Bronchial epithelial cell (primary cell): ENCODE results near the gene ZBTB16. TPM values are rescaled to one million over a fixed set of nuclear protein-coding genes. Genes with fewer than 3 reads are reported as not detected.
"Not testable (repeated sequence)": the region's sequence is repeated elsewhere in the genome, so short reads cannot be mapped to it uniquely, and the experiment has no call there.

Source experiments
- DNase-seq: peaks from one replicate; pipeline ENCODE4 v3.0.0-alpha.2; 2010; ENCODE audit warnings: low read depth
- FAIRE-seq: peaks from 2 replicates; lab custom pipeline; 2011; peaks lifted over from hg19 to GRCh38; lab: Jason Lieb, UNC
- H3K27me3 ChIP-seq: 2 replicates; pipeline ENCODE4 v1.5.1; 2011; ENCODE audit warnings: low read length; ENCODE audit not compliant: control insufficient read depth, insufficient read depth
- H3K36me3 ChIP-seq: 2 replicates; pipeline ENCODE4 v1.5.1; 2011; ENCODE audit warnings: low read length; ENCODE audit not compliant: control insufficient read depth, insufficient read depth
- H3K4me3 ChIP-seq: 2 replicates; pipeline ENCODE4 v1.5.1; 2011; ENCODE audit warnings: mild to moderate bottlenecking, low read depth, low read length, control low read depth
- CTCF ChIP-seq: IDR thresholded peaks from 2 replicates; pipeline ENCODE4 v1.5.1; 2011; ENCODE audit warnings: mild to moderate bottlenecking, moderate library complexity, low read length, control low read depth, inconsistent platforms; ENCODE audit not compliant: insufficient read depth, severe bottlenecking
- total RNA-seq: library from RNA; depleted of rRNA; stranded (reverse); fragments of >200 nt; gene quantifications from 2 replicates; pipeline ENCODE4 v1.2.1, GENCODE V29; 2014

The ZBTB16 gene
- total RNA-seq, 1 donor from 2014 or later = 3.2 TPM

GRCh38 chr11:114044042-114044871 is 15.3 kb upstream of the ZBTB16 start:
- peaks cover 7% of the 10 kb centered on the region for H3K27me3 ChIP-seq
- DNase-seq = no peak
- TF ChIP-seq CTCF = no peak
- no peaks in the 10 kb centered on the region for H3K36me3 ChIP-seq
- H3K4me3 ChIP-seq = no peak overlapping the region
- FAIRE-seq = no peak

- Histone ChIP-seq H3K4me3 (no peak overlapping the region), H3K36me3 (no peaks in the 10 kb centered on the region), H3K27me3 (peaks cover 7% of the 10 kb centered on the region)
- FAIRE-seq (no peak), DNase-seq (no peak)
- TF ChIP-seq CTCF = no peak
Measured at GRCh38 chr11:114047327-114047726, 12.2 kb upstream of the ZBTB16 start.

GRCh38 chr11:114049050-114049449 is 10.5 kb upstream of the ZBTB16 start:
- Histone ChIP-seq H3K27me3 (peaks cover 9% of the 10 kb centered on the region), H3K4me3 (no peak overlapping the region), H3K36me3 (no peaks in the 10 kb centered on the region)
- FAIRE-seq (no peak), DNase-seq (no peak)
- no peak for TF ChIP-seq CTCF

- FAIRE-seq, H3K27me3 ChIP-seq, H3K36me3 ChIP-seq, DNase-seq, H3K4me3 ChIP-seq: not testable (repeated sequence)
Measured at GRCh38 chr11:114049766-114050165, 9.7 kb upstream of the ZBTB16 start.

GRCh38 chr11:114050258-114050927 is 9.1 kb upstream of the ZBTB16 start:
- no peaks in the 10 kb centered on the region for H3K36me3 ChIP-seq
- DNase-seq (no peak), FAIRE-seq (no peak)
- no peak for TF ChIP-seq CTCF
- H3K27me3 ChIP-seq = peaks cover 9% of the 10 kb centered on the region
- no peak overlapping the region for H3K4me3 ChIP-seq

- no peaks in the 10 kb centered on the region for H3K36me3 ChIP-seq
- no peak for FAIRE-seq
- no peak for DNase-seq
- H3K27me3 ChIP-seq = peaks cover 10% of the 10 kb centered on the region
- no peak for TF ChIP-seq CTCF
- no peak overlapping the region for H3K4me3 ChIP-seq
Measured at GRCh38 chr11:114051558-114051957, 8.0 kb upstream of the ZBTB16 start.
